ENCODE measurements around the gene PPP1R14C.
"Not testable (repeated sequence)": the region's sequence is repeated elsewhere in the genome, so short reads cannot be mapped to it uniquely, and the experiment has no call there.

PPP1R14C gene, protein sequence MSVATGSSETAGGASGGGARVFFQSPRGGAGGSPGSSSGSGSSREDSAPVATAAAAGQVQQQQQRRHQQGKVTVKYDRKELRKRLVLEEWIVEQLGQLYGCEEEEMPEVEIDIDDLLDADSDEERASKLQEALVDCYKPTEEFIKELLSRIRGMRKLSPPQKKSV

DNA sequence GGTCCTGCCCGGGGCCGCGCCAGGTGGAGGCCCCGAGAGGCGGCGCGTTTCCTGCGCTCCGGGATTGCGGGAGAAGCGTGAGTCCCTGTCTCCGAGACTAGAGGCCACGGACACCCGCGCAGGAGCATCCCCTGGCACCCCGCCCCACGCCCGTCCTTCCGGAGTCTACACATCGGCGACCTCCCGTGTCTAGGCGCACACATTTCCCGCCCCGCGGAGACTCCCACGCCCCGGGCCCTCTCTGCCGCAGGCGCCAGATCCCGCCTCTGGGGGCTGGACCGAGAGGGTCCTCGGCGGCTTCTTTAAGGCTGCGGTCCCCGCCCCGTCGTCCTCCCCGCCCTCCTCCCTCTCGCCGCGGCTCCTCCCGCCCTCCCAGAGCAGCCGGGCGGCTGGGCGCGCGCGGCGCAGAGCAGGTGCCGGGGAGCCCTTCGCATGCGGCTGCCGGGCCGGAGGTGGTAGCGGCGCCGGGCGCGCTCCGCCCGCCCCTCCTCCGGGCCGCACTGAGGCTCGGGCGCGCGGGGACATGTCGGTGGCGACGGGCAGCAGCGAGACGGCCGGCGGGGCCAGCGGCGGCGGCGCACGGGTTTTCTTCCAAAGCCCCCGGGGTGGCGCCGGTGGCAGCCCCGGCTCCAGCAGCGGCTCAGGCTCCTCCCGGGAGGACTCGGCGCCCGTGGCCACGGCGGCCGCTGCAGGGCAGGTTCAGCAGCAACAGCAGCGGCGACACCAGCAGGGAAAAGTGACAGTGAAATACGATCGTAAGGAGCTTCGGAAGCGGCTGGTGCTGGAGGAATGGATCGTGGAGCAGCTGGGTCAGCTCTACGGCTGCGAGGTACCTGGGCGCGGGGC, at the start of gene PPP1R14C:
Gene PPP1R14C, plus strand, starts transcription at position 375 of the 846 bp plus-strand sequence. Its CDS starts 149 bp downstream, at position 524.
- DNase-seq = no peak

DNA sequence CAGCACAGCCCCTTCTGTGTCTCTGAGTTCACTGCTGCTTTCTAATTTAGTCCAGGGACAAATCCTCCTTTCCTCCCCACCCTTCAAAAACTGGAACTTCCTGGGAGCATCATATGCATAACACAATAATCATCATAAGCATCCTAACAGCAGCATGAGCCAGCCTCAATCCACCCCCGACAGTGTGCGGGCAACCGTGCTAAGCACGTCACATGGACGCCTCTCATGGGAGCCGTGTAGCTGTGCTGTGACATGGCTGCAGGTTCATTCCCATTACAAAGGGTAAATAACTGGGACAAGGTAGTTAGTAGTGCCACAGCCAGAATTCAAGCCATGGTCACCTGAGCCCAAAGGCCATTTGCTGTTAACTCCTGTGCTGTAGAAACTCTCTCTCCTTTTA, 49.4 kb upstream of the PPP1R14C start:
- DNase-seq = no peak

DNA sequence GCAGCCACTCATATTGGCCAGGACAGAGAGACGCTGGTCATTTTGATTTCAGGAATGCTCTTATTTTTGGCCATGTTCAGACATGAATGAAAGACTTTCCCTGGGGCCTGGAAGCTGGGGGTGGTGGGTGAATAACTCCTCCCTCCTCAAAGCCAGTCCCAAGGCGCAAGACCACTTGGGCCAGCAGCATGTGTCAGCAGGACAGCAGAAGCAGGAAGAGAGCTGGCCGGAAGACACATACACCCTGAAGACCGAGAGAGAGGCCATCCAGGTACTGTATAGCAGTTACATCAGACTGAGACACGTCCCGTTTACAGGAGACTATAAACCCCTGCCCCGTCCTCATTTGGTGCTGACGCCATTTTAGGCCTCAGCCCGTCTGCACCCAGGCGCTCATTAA, 44.7 kb upstream of the PPP1R14C start:
- no peak for DNase-seq

DNA sequence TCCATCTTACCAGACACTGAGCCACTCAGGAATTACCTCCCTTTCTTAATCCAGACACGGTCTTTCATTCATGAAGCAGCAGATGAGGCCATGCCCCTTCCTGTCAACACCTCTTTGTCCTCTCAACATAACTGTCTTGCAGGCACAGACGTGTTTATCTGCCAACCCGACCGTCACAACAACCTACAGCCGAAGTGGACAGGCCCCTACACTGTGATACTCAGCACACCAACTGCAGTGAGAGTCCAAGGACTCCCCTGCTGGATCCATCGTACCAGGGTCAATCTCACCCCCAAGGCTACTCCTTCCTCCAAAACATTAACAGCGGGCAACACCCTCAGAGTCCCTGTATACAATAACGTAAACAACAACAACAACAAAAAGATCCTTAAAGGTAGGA, 43.3 kb upstream of the PPP1R14C start:
- DNase-seq = no peak

DNA sequence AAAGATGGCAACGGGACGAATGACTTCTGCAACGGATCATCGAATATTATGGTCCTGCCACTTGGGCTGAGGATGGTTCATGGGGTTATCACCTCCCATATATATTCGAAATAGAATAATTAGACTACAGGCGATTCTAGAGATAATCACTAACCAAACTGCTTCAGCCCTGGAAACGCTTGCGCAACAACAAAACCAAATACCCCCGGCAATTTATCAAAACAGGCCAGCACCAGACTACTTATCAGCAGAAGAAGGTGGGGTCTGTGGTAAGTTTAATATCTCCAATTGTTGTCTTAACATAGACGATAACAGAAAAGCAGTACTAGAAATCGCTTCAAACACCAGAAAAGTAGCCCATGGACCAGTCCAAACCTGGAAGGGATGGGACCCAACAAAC, 42.9 kb upstream of the PPP1R14C start:
- DNase-seq = no peak

DNA sequence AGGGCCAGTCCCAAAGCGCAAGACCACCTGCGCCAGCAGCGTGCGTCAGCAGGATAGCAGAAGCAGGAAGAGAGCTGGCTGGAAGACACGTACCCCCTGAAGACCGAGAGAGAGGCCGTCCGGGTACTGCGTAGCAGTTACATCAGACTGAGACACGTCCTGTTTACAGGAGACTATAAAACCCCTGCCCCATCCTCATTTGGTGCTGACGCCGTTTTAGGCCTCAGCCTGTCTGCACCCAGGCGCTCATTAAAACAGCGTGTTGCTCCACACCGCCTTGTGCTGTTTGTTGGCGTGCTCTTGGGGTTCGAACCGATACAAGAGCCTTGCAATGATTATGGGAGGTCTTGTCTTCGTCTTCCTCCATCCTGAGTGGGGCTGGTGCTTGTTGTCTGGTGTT, 42.1 kb upstream of the PPP1R14C start:
- DNase-seq = no peak

DNA sequence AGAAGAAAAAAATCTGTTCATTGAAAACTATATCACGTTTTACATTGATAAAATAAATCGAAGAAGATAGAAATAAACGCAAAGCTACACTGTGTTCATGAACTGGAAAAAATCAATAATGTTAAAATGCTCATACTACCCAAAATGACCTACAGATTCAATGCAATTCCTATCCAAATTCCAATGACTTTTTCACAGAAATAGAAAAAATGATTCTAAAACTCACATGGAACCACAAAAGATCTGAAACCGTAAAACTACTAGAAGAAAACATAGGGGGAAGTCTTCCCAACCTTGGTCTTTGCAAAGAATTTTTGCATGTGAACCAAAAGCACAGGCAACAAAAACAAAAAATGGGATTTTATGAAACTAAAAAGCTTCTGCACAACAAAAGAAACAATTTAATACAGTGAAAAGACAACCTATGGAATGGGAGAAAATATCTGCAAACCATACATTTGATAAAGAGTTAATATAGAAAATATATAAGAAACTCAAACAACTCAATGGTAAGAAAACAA, 40.0 kb upstream of the PPP1R14C start:
- no peak for DNase-seq

DNA sequence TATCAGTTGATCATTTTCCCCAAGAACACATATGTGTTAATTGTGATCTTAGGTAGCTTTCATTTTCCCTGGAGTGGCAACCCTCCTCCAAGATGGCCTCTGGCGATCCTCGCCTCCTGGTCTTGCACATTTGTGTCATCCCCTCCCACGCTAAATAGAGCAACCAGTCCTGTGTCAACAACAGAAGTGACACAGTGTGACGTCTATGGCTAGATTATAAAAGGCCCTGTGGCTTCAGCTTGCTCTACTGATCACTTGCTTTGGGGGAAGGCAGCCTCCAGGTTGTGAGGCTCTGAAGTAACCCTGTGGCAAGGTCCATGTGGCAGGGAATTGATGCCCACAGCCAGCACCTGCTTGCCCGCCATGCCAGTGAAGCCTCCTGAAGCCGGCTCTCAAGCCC, 30.6 kb upstream of the PPP1R14C start:
- DNase-seq = no peak

DNA sequence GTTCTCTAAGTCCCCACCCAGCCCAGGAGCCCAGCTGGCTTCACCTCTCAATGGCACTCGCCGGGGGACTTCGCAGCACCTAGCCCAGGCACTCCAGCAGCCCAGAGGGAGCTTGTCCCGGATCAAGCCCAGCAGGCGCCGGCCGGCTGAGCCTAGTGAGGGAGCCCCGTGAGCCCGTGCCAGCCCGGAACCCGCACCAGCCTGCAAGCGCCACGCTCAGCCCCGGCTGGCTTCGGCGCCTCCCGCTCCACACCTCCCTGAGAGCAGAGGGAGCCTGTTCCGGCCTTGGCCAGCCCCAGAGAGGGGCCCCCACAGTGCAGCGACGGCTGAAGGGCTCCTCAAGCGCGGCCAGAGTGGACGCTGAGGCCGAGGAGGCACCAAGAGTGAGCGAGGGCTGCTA, 27.1 kb upstream of the PPP1R14C start:
- no peak for DNase-seq

DNA sequence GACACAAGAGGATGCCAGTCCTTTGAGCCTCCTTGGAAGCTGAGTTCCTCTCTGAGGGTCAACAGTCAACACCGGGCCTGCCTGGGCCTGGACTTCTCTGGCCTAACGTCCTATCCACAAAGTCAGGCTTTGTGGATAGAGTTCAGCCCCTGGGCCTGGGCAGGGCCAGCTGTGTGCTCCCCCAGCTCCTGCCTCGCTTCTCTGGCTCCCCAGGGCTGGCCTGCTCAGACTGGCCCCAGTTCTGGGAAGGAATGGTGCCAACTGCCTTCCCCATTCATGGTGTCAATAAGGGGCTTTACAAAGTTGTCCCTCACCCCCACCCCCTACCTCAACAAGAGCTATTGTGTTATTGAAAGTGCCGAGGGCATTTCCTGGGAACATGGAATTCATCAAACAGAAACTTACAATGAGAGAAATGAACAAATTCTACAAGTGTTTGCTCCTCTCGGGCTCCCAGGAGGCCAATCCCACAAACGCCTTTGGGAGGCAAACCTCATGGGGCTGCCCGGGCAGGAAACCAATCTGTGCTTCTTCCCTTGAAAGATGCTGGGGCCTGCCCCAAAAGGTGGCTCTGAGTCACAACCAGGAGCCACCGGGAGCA, 26.5 kb upstream of the PPP1R14C start:
- DNase-seq = no peak

DNA sequence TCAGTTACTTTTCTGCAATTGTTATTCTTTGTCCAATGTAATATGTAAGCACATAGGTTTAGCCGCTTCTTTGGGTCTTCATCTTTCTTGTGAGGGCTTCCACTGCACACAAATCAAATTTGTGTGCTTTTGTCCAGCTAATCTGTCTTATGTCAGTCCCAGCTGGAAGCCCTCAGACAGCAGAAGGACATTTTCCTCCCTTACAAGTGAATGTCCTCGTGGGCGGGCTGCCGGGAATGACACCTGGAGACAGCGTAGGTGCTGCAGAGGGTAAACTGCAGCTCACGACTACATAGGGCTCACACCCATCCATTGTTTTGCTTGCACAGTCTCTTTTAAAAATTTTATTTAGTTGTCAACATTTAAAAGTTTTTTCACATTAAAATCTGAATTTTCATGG, 24.6 kb upstream of the PPP1R14C start:
- no peak for DNase-seq

DNA sequence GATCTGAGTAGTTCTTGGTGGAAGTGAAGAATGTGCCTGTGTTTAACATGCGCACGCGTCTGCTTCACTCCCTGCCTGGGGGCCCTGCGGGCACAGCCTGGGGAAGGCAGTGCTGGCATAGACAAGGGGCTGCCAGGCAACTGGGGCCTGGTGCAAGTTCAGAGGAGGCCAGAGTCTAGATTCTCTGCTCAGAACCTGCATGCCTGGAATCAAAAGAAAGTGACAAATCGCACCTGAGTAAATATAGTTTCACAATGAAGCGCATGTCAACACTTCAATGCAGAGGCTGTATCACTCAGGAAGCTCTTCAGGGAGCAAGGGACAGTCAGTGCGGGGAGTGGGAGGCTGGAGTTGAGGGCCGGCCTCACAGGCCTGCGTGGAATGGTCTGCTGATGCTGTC, 24.2 kb upstream of the PPP1R14C start:
- peak; percentile 50 for DNase-seq

DNA sequence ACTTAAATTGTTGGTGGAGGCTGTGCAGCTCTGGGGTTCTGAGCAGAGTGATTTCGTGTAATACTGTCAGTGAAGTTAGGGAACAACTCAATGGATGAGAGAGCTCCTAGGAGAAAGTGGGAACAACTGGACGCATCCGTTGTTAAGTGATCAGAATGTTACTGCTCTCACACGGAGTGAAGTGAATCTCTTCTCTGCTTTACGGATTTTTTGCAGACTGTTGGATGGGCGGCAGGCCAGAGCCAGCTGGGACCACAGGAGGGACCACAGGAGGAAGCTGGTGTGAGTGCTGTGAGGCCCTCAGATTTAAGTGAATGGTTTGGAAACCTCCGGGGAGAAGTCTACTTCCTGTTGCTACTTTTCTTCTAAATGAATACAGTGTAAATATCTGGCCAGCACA, 23.7 kb upstream of the PPP1R14C start:
- DNase-seq = no peak

DNA sequence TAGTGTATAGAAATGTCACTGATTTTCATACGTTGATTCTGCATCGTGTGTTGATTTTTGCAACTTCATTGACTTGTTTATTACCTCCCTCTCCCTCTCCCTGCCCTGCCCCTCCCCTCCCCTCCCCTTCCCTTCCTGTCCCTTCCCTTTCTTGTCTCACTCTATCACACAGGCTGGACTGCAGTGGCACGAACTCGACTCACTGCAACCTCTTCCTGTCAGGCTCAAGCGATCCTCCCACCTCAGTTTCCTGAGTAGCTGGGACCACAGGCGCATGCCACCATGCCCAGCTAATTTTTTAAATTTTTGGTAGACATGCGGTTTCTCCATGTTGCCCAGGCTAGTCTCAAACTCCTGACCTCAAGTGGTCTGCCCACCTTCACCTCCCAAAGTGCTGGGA, 19.2 kb upstream of the PPP1R14C start:
- no peak for DNase-seq

DNA sequence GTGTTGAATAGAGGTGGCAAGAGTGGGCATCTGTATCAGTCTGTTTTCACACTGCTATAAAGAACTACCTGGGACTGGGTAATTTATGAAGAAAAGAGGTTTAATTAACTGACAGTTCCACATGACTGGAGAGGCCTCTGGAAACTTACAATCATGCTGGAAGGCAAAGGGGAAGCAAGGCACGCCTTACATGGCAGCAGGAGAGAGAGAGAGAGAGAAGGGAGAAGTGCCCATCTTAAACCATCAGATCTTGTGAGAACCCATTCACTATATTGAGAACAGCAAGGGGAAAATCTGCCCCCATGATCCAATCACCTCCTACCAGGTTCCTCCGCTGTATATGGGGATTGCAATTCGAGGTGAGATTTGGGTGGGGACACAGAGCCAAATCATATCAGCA, 18.6 kb upstream of the PPP1R14C start:
- no peak for DNase-seq

DNA sequence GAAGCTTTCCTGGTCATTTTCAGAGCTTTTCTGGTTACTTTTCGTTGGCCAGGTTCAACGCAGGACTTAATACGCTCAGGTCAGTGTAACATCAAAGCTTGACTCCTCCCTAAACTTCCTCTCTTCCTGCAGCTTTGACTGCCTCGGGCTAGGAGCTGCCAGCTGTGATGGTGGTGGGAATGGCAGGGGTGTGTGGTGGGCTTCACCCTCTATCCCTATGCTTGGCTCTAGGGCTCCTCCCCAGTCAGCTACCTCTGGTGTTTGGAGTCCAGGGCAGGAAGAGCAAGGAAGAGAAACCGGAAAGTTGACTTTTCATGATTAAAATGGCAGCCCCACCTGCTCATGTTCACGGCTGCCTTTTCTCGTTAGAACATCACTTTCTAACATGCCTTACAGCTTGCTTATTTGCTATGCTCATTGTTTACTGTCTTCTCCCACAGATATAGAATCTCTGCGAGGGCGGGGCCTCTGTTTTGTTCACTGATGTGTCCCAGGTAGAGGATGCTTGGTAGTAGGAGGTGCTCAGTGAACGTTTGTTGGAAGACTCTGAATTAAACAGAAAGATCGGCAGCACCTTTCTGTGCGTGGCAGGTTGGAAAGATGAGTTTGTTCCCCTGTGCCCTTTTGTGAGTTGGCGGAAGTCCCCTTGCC, 16.1 kb upstream of the PPP1R14C start:
- no peak for DNase-seq

DNA sequence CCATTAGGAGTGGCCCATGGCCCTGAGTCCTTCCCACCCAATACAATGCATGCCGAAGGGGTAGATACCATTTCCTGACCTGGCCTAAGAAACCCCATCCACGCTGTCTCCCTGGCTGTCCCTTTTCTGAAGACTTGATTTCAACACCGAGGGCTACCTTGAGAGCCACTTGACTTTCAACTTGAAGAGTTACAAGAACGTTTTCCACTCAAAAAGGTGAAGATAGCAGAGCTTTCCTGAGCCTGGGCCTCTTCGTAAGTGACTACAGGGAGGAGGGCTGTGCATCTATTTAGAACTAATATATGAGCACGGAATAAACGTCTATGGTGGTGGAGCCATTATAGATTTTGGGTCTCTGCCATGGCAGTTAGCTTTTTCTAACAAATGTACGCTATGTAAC, 14.4 kb upstream of the PPP1R14C start:
- no peak for DNase-seq

DNA sequence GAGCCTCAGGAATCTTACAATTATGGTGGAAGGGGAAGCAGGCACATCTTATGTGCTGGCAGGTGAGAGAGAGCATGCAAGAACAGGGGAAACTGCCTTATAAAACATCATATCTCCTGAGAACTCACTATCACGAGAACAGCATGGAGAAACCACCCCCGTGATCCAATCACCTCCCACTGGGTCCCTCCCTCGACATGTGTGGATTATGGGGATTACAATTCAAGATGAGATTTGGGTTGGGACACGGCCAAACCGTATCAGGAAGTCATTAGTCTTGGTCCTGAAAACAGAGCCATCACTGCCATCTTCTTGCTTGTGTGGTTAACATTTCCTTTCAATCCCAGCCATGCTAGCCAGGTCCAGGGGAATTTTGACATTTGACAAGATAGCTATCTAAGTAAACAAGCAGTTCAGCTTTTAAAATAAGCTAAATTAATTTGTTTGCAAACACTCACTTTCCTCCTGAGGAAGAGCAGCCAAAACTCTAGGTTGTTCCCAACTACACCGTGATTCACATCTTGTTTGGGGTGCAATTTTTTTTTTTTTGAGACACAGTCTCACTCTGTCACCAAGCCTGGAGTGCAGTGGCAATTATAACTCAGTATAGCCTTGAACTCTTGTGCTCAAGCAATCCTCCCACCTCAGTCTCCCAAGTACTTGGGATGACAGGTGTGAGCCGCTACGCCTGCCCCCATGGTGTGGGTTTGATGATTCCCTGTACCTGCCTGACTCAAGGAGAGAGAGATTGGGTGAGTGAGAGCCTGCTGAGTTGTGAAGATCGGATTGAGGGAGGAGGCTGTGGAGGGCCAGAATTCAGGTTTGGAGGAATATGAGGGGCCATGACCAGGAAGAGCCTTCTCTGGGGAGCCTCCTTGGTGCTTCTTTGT, 13.0 kb upstream of the PPP1R14C start:
- DNase-seq = no peak

DNA sequence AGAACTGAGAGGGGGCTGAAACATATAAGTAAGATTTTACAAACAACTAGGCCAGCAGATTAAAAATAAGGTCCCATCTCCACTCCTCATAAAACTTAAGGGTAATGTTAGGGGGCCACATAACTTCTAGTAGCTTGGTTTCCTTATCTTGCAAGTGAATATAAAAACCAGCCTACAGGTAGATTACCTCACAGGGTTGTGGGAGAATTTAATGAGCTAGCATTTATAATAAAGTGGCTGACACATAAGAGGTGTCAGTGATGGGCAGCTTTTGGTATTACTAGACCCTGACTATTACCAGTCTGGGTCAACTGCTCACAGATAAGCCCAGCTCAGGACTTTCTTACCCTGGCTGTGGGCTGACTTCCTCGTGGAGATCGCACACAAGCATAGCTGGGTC, 9.2 kb upstream of the PPP1R14C start:
- DNase-seq = no peak

DNA sequence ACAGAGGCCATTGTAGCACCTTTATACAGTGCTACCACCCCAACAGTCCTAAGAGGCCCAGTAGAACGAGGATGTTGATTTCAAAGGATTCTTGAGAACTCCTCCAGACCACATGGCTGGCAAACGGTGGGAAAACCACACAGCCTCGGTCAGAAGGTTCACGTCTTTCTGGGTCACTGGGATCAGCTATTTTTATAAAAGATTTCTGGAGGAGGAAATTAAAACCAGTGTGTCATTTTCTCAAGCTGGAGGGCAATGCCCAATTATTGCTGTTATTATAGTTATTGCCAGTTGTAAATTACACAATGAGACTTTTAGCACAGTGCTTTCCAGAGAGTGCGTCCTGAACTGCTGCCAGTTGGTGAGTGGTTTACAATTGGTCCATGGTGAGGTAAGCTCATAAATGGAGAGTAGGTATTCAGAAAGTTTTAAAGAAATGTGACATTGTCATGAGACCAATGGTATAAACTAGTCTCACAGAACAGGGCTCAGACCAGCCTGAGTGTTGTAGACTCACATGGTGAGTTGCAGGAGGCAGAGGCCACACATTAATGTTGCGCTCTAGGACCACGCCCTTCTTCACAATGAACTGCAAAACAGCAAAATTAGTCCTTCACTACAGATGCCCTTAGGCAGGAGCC, 8.4 kb upstream of the PPP1R14C start:
- no peak for DNase-seq

DNA sequence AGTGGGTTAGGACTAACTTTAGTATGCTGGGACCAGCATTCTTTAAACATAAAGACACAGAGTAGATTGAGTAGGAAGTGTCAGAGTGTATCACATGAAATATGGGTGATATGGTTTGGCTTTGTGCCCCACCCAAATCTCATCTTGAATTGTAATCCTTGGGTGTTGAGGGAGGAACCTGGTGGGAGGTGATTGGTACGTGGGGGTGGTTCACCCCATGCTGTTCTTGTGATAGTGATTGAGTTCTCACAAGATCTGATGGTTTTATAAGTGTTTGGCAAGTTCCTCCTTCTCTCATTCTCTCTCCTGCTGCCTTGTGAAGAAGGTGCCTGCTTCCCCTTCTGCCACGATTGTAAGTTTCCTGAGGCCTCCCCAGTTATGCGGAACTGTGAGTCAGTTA, 5.1 kb upstream of the PPP1R14C start:
- not testable (repeated sequence) for DNase-seq

DNA sequence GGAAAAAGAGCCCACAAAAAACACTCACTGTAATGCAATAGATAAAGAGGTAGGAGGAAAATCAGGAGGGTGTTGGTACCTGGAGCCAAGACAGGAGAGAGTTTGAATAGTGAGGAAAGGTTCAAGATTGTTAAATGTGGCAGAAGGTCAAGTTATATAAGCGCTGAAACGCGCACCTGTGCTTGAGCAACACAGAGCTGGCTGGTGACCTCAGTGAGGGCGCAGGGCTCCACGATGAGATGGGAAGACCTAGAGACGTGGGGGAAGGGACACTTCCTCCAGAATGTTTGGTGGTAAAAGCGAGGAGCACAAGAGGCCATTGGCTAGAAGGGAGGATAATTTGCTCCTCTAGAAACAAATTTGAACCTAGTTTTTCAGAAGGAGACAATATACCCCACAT, 4.2 kb upstream of the PPP1R14C start:
- DNase-seq = no peak

All from NCI-H774 (cell line).